ENCODE results near the gene FBXW7.

Gene FBXW7

DNA sequence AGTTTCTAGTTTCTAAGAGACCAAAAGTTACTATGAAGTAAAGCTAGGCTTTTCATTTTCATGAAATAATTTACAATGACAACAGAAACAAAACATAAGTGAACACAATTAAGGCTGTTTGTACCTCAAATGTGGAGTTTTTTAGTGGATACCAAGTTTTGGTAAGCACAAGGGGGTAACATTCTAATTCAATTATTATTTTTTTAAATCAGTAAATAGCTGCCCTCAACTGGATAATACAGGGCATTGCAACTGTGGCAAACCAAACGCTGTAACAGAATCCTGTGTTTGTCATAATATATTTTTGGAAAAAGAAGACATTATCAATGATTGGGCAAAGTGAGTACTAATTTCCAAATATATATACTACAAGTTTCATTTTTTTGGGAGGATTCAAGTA, 150.3 kb downstream of the FBXW7 start (continued):
- TF ChIP-seq TCF4 (CRISPR knock-in tag; IDR thresholded peaks at IDR 0.05; ENCODE audit: borderline replicate concordance) (no peak), ESRRG (CRISPR knock-in tag; IDR thresholded peaks at IDR 0.05) (no peak), SNAI2 (CRISPR knock-in tag; IDR thresholded peaks at IDR 0.05) (no peak), ZFP3 (CRISPR knock-in tag; IDR thresholded peaks at IDR 0.05) (no peak), BACH2 (CRISPR knock-in tag; IDR thresholded peaks at IDR 0.05; ENCODE audit: borderline replicate concordance) (no peak), ZFP30 (CRISPR knock-in tag; IDR thresholded peaks at IDR 0.05) (no peak), ZNF8 (CRISPR knock-in tag; IDR thresholded peaks at IDR 0.05) (no peak)

DNA sequence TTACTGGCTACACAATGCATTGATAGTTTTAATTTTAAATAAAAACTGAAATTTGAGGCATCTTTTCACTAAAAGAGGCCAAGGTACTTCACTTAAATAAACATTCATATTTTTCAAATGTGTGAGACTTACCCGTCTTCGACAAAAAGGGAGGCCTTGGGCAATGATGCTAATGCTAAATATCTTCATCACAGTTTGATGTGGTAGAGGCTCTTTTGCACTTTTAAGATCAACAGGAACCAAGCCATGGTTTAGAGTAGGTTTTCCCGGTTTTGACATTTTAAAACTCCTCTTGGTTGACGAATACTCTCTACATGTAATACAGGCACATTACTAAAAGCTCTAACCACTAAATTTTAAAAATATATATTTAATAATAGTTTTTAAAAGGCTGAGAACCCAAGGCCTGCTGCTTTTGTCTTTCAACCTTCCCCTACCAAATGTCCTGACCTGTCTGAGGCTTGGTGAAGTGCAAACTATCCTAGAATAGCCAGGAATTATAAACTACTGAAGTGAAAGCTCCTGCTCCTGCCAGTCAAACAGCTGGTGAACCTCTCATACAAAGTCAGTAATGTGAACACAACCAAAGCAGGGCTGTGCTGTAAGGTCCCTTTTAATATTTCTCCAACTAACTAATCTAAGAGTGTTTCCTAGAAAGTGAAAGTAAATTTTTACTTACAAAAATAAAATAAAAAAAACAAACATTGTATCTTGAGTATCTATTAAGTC, 153.7 kb downstream of the FBXW7 start:
- peak; percentile 51; the same call in 2 of the 3 replicates for ATAC-seq
- no peak for TF ChIP-seq ISL1 (CRISPR knock-in tag; IDR thresholded peaks at IDR 0.05)
- TF ChIP-seq, protein P1, sequence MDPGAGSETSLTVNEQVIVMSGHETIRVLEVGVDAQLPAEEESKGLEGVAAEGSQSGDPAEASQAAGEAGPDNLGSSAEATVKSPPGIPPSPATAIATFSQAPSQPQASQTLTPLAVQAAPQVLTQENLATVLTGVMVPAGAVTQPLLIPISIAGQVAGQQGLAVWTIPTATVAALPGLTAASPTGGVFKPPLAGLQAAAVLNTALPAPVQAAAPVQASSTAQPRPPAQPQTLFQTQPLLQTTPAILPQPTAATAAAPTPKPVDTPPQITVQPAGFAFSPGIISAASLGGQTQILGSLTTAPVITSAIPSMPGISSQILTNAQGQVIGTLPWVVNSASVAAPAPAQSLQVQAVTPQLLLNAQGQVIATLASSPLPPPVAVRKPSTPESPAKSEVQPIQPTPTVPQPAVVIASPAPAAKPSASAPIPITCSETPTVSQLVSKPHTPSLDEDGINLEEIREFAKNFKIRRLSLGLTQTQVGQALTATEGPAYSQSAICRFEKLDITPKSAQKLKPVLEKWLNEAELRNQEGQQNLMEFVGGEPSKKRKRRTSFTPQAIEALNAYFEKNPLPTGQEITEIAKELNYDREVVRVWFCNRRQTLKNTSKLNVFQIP (CRISPR knock-in tag; IDR thresholded peaks at IDR 0.05; ENCODE audit: borderline replicate concordance, low read depth) = no peak
- no peak for TF ChIP-seq RARB (CRISPR knock-in tag; IDR thresholded peaks at IDR 0.05)
- no peak for TF ChIP-seq ZFP3 (CRISPR knock-in tag; IDR thresholded peaks at IDR 0.05)
- TF ChIP-seq BACH2 (CRISPR knock-in tag; IDR thresholded peaks at IDR 0.05; ENCODE audit: borderline replicate concordance) = no peak
- no peak for TF ChIP-seq ZNF70 (CRISPR knock-in tag; IDR thresholded peaks at IDR 0.05)

DNA sequence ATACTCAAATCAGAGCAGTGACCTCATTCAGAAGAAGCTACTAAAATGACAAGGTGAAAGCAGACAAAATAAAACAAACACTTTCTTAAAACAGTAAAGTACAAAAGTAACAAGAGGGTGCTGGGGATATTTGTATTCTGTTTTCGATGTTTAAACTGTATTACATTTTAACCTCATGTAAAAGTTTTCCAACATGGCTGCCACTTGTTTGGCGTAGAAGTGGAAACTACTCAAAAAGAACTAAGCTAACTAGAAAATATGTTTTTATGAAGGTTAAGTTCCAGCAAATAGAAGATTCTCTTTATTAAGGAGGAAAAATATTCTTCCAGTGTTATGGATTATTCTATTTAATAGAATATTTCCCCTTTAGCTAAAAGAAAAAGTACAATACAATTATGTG, 155.0 kb downstream of the FBXW7 start:
- no peak for ATAC-seq
- TF ChIP-seq, protein P1 (CRISPR knock-in tag; IDR thresholded peaks at IDR 0.05; ENCODE audit: borderline replicate concordance, low read depth) = no peak
- no peak for TF ChIP-seq ISL1 (CRISPR knock-in tag; IDR thresholded peaks at IDR 0.05)
- TF ChIP-seq, protein P2, sequence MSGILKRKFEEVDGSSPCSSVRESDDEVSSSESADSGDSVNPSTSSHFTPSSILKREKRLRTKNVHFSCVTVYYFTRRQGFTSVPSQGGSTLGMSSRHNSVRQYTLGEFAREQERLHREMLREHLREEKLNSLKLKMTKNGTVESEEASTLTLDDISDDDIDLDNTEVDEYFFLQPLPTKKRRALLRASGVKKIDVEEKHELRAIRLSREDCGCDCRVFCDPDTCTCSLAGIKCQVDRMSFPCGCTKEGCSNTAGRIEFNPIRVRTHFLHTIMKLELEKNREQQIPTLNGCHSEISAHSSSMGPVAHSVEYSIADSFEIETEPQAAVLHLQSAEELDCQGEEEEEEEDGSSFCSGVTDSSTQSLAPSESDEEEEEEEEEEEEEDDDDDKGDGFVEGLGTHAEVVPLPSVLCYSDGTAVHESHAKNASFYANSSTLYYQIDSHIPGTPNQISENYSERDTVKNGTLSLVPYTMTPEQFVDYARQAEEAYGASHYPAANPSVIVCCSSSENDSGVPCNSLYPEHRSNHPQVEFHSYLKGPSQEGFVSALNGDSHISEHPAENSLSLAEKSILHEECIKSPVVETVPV (CRISPR knock-in tag; IDR thresholded peaks at IDR 0.05) = no peak
- TF ChIP-seq, protein P3, sequence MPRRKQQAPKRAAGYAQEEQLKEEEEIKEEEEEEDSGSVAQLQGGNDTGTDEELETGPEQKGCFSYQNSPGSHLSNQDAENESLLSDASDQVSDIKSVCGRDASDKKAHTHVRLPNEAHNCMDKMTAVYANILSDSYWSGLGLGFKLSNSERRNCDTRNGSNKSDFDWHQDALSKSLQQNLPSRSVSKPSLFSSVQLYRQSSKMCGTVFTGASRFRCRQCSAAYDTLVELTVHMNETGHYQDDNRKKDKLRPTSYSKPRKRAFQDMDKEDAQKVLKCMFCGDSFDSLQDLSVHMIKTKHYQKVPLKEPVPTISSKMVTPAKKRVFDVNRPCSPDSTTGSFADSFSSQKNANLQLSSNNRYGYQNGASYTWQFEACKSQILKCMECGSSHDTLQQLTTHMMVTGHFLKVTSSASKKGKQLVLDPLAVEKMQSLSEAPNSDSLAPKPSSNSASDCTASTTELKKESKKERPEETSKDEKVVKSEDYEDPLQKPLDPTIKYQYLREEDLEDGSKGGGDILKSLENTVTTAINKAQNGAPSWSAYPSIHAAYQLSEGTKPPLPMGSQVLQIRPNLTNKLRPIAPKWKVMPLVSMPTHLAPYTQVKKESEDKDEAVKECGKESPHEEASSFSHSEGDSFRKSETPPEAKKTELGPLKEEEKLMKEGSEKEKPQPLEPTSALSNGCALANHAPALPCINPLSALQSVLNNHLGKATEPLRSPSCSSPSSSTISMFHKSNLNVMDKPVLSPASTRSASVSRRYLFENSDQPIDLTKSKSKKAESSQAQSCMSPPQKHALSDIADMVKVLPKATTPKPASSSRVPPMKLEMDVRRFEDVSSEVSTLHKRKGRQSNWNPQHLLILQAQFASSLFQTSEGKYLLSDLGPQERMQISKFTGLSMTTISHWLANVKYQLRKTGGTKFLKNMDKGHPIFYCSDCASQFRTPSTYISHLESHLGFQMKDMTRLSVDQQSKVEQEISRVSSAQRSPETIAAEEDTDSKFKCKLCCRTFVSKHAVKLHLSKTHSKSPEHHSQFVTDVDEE (CRISPR knock-in tag; IDR thresholded peaks at IDR 0.05) = no peak
- TF ChIP-seq, protein P4, sequence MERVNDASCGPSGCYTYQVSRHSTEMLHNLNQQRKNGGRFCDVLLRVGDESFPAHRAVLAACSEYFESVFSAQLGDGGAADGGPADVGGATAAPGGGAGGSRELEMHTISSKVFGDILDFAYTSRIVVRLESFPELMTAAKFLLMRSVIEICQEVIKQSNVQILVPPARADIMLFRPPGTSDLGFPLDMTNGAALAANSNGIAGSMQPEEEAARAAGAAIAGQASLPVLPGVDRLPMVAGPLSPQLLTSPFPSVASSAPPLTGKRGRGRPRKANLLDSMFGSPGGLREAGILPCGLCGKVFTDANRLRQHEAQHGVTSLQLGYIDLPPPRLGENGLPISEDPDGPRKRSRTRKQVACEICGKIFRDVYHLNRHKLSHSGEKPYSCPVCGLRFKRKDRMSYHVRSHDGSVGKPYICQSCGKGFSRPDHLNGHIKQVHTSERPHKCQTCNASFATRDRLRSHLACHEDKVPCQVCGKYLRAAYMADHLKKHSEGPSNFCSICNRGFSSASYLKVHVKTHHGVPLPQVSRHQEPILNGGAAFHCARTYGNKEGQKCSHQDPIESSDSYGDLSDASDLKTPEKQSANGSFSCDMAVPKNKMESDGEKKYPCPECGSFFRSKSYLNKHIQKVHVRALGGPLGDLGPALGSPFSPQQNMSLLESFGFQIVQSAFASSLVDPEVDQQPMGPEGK (CRISPR knock-in tag; IDR thresholded peaks at IDR 0.05; ENCODE audit: borderline replicate concordance) = no peak
- TF ChIP-seq CSDC2 (CRISPR knock-in tag; IDR thresholded peaks at IDR 0.05) = no peak
- no peak for TF ChIP-seq PPARA (CRISPR knock-in tag; IDR thresholded peaks at IDR 0.05; ENCODE audit: borderline replicate concordance)
- TF ChIP-seq SNAI2 (CRISPR knock-in tag; IDR thresholded peaks at IDR 0.05) = no peak
- no peak for TF ChIP-seq OSR1 (CRISPR knock-in tag; IDR thresholded peaks at IDR 0.05)
- TF ChIP-seq GLIS3 (CRISPR knock-in tag; IDR thresholded peaks at IDR 0.05) = no peak
- TF ChIP-seq ARNTL (CRISPR knock-in tag; IDR thresholded peaks at IDR 0.05; ENCODE audit: borderline replicate concordance, low read depth) = no peak
- no peak for TF ChIP-seq ZC3H10 (CRISPR knock-in tag; IDR thresholded peaks at IDR 0.05)
